Effector memory CD8-positive, alpha-beta T cell (primary cell): ENCODE measurements around the gene CCDC88C.
A peak's percentile ranks its signal among the peaks of the same experiment; 100 is the strongest.

Source experiments
- ATAC-seq: fragments of 150-1000 bp; cut with Tn5 transposase; replicated peaks from 2 replicates; pipeline ENCODE4 v1.10.0; 2021; ENCODE audit warnings: mild to moderate bottlenecking, moderate library complexity
- DNase-seq, 3 experiments: peaks; one replicate each; pipeline ENCODE4 v3.0.0; 2021
- H3K27ac Mint-ChIP-seq, 2 donors: one replicate each; pipeline ENCODE4 v1.8.0; 2022; ENCODE audit warnings: mild to moderate bottlenecking in 2 of 2, mixed read lengths in 2 of 2, moderate library complexity in 2 of 2
- H3K27me3 Mint-ChIP-seq, 2 donors: one replicate each; pipeline ENCODE4 v1.8.0; 2022; ENCODE audit warnings: mixed read lengths in 2 of 2
- H3K36me3 Mint-ChIP-seq: one replicate; pipeline ENCODE4 v1.8.0; 2022; ENCODE audit warnings: mild to moderate bottlenecking, moderate library complexity, mixed read lengths; ENCODE audit not compliant: insufficient read depth
- H3K4me1 Mint-ChIP-seq, 2 donors: one replicate each; pipeline ENCODE4 v1.8.0; 2022; ENCODE audit warnings: low read depth in 2 of 2, mixed read lengths in 2 of 2
- H3K4me3 Mint-ChIP-seq, 2 donors: one replicate each; pipeline ENCODE4 v1.8.0; 2022; ENCODE audit warnings: mild to moderate bottlenecking in 2 of 2, mixed read lengths in 2 of 2, moderate library complexity in 2 of 2
- H3K9me3 Mint-ChIP-seq, 2 donors: one replicate each; pipeline ENCODE4 v1.8.0; 2022; ENCODE audit warnings: mixed read lengths in 2 of 2

CCDC88C gene

DNA sequence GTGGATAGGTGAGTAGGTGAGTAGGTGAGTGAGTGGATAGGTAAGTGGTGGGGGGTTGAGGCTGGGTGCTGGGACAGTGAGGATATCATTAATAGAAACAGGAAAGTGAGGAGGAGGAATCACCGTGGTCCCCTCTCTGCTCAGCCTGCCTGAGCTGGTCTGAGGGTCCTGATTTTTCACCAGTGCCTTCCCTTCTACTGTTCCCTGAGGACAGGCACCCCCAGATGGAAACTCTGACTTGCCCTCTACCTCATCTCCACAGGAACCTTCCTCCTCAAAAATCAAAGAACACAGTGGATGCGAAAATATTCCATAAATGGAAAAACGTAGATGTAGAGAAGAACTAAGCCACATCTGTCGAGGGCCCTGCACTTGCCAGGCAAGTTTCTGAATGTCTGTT, 175.0 kb downstream of the CCDC88C start:
- Mint-ChIP-seq H3K4me3 (peak overlapping the region; percentile 86 to 89), H3K9me3 (no peaks in the 10 kb centered on the region), H3K27me3 (no peaks in the 10 kb centered on the region), H3K36me3 (peaks cover 55% of the 10 kb centered on the region), H3K4me1 (peaks cover 76 to 88% of the 10 kb centered on the region in 2 donors), H3K27ac (peak overlapping the region; percentile 91 to 94)
- no peak for DNase-seq
- ATAC-seq: no peak

DNA sequence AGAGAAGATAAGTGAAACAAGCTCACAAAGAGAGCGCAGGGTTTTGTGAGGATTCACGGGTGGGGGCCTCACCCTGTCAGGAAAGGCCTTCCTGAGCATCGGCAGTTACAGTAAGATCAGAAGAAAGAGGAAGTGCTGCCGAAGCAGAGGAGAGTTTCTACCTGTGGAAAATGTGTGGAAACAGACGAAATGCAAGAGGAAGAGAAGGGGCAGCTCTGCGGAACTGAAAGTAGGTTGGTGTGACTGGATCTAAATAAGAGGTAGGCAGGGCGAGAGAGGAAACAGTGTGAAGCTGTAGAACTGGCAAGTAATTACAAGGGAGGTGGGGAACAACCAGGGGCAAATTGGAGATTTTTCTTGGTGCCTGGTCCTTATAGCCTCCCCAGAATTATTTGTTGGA, 175.8 kb downstream of the CCDC88C start:
- H3K9me3 Mint-ChIP-seq: no peaks in the 10 kb centered on the region
- H3K4me1 Mint-ChIP-seq: peaks cover 75 to 84% of the 10 kb centered on the region in 2 donors
- H3K27me3 Mint-ChIP-seq: no peaks in the 10 kb centered on the region
- peaks cover 58% of the 10 kb centered on the region for H3K36me3 Mint-ChIP-seq
- DNase-seq: peak in 1 of 3 experiments; percentile 18
- ATAC-seq: peak; percentile 10
- H3K4me3 Mint-ChIP-seq: peak overlapping the region; percentile 86 to 89
- peak overlapping the region; percentile 91 to 94 for H3K27ac Mint-ChIP-seq

DNA sequence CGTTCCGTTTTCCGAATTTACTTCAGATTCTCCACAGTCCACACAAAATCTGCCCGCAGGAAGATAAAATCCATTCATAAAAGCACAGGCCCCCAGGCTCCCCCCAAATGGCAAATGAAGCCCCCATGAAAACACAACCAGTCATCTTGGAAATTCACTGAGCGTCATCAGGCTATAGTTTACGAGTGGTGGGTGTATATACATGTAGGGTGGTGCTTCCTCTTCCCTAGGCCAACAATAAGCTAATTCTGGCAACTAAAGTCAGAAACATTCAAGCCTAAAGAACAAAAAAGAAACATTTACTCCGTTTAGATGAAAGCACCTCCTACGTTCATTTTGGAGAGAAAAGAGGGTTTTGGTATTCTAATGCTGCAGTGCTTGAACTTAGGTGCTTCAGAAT, 179.0 kb downstream of the CCDC88C start:
- Mint-ChIP-seq H3K27ac (peak overlapping the region; percentile 79 to 94), H3K9me3 (no peaks in the 10 kb centered on the region), H3K27me3 (no peaks in the 10 kb centered on the region), H3K4me3 (peak overlapping the region; percentile 64 to 86), H3K4me1 (peaks cover 63 to 76% of the 10 kb centered on the region in 2 donors), H3K36me3 (peaks cover 49% of the 10 kb centered on the region)
- no peak for ATAC-seq
- DNase-seq: no peak

DNA sequence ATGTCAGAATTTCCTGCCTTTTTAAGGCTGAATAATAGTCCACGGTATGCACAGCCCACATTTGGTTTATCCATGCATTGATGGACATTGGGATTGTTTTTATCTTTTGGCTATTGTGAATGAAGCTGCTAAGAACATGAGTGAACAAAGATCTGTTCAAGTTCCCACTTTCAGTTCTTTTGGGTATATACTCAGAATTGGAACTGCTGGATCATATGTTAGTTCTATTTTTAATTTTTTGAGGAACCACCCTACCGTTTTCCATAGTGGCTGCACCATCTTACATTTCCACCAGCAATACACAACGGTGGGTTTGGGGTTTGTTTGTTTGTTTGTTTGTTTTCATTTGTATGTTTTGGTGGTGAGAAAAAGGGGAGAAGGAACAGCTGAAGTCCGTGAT, 179.5 kb downstream of the CCDC88C start:
- H3K27ac Mint-ChIP-seq: peak overlapping the region; percentile 79 to 94
- DNase-seq (no peak), ATAC-seq (no peak)
- peaks cover 57 to 75% of the 10 kb centered on the region in 2 donors for H3K4me1 Mint-ChIP-seq
- H3K27me3 Mint-ChIP-seq: no peaks in the 10 kb centered on the region
- peak overlapping the region in 1 of 2 donors; percentile 86 for H3K4me3 Mint-ChIP-seq
- peaks cover 43% of the 10 kb centered on the region for H3K36me3 Mint-ChIP-seq
- no peaks in the 10 kb centered on the region for H3K9me3 Mint-ChIP-seq

DNA sequence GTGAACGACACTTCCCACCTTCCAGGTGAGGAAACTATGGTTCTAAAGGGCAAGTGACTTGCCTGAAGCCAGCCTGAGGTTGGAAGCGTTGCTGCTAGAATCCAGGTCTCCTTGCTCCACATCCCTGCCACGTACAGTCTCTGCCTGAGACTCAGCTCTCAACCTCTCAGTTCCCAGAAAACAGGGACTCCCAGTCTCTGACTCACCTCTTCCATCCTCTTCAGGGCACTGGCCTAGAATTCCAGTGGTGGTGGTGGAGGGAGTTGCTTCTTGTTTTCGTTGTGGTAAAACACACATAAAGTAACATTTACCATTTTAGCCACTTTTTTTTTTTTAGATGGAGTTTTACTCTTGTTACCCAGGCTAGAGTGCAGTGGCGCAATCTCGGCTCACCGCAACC, 180.4 kb downstream of the CCDC88C start:
- H3K36me3 Mint-ChIP-seq: peaks cover 35% of the 10 kb centered on the region
- peak overlapping the region in 1 of 2 donors; percentile 94 for H3K27ac Mint-ChIP-seq
- H3K4me3 Mint-ChIP-seq: no peak overlapping the region
- peaks cover 55 to 71% of the 10 kb centered on the region in 2 donors for H3K4me1 Mint-ChIP-seq
- no peaks in the 10 kb centered on the region for H3K27me3 Mint-ChIP-seq
- ATAC-seq: no peak
- DNase-seq: no peak
- no peaks in the 10 kb centered on the region for H3K9me3 Mint-ChIP-seq

DNA sequence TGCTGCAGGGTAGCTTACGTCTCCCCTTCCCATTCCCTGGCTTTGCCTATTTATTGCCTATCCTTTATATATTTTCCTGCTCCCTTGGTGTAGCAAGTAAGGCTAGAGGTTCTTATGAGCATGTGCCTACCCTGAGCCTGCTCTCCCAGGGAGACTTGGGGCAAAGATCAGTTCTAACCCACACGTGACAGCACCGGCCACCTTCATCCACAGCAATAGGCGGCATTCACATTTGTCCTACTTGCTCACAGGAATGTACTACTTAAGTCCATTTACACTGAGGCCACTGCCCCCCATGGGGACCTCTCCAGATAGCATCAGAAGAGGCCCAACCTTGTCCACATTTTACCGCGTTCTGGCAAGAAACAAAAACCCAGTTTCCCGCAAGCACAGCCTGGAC, 181.8 kb downstream of the CCDC88C start:
- peaks cover 53 to 69% of the 10 kb centered on the region in 2 donors for H3K4me1 Mint-ChIP-seq
- H3K4me3 Mint-ChIP-seq: peak overlapping the region in 1 of 2 donors; percentile 14
- DNase-seq: no peak
- no peaks in the 10 kb centered on the region for H3K27me3 Mint-ChIP-seq
- H3K27ac Mint-ChIP-seq: peak overlapping the region; percentile 44 to 95
- H3K36me3 Mint-ChIP-seq: peaks cover 28% of the 10 kb centered on the region
- no peaks in the 10 kb centered on the region for H3K9me3 Mint-ChIP-seq
- ATAC-seq: no peak

DNA sequence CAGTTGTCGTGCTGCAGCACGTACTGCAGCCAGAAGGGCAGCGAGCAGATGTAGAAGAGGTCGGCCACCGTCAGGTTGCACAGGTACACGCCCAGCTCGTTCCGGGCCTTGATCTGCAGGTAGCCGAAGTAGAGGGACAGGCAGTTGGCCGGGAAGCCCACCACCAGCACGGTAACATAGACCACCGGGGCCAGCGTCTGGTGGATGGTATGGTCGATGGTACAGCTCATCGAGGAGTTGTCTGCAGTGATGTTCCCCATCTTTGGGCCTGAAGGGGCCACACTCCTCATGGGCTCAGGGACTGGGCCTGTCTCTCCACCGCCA, 182.9 kb downstream of the CCDC88C start:
- Mint-ChIP-seq H3K4me1 (peaks cover 55 to 71% of the 10 kb centered on the region in 2 donors), H3K4me3 (no peak overlapping the region), H3K9me3 (no peaks in the 10 kb centered on the region), H3K27ac (peak overlapping the region; percentile 15 to 95), H3K27me3 (no peaks in the 10 kb centered on the region), H3K36me3 (peaks cover 29% of the 10 kb centered on the region)
- DNase-seq (no peak), ATAC-seq (no peak)

DNA sequence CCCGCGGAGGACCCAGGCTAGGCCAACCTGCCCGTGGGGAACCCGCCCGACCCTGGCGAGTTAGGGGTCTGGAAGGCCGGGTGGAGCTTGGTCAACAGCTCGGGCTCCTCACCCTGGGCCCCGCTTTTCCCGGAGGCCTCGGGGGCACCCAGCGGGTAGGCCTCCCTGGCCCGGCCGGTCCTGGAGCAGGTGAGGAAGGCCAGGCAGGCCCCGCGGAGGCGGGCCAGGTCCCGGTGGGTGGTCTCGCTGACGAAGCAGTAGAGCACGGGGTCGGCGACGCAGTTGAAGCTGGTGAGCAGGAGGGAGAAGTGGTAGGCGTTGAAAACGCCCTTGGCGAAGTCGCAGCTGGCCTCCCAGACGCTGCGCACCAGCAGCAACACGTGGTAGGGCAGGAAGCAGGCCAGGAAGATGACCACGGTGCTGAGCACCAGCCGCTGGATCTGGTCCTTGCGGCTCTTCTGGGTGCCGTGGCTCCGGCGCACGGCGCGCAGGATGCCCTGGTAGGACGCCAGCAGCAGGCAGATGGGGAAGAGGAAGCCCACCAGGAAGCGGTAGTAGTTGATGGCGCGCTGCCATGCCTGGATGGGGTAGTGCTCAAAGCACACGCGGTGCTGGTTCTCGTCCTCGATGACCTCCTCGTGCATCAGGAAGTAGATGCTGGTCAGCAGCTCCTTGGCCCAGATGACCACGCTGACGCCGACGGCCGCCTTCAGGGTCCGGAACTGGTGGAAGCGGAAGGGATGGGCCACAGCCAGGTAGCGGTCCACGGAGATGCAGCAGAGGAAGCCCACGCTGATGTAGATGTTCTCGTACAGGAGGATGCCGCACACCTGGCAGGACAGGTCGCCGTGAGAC, 183.5 kb downstream of the CCDC88C start:
- Mint-ChIP-seq H3K27ac (peak overlapping the region; percentile 15 to 95), H3K27me3 (no peaks in the 10 kb centered on the region), H3K4me1 (peaks cover 57 to 71% of the 10 kb centered on the region in 2 donors), H3K4me3 (no peak overlapping the region), H3K9me3 (no peaks in the 10 kb centered on the region), H3K36me3 (peaks cover 35% of the 10 kb centered on the region)
- ATAC-seq: no peak
- DNase-seq: no peak

DNA sequence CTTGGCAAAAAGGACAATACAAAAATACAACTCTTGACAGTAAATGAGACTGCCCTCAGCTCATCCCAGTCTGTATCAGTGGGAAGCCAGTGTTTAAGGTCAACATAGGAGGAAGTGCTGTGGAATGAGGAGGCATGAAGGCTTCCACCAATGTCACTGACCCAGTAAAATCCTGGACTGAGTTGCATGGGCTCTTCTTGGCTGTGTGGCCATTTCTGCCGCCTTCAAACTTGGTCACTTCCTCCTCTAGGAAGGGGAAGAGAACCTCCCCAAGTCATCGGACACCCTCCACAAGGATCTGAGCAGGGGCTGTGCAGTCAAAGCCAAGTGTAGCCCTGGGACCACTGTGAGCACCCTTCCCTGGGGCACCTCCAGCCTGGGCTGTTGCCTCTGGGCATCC, 185.0 kb downstream of the CCDC88C start:
- H3K36me3 Mint-ChIP-seq: peaks cover 42% of the 10 kb centered on the region

DNA sequence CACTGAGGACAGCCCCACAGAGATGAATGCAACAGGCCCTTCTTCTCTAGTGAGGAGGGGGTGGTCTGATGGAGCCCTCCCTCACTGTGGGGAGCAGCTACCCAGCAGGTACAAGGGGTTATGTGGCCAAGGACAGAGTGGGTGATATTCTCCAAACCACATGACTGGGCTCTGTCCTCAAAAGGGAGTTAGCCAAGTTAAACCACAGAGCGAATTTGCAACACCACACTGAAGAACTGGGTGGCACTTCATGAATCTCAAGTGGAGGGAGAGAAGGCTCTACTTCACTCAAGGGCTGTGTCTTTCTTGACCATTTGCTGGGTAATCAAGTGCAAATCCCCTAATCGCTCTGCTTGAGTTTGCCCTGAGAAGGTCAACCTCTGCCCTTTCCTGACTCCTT, 185.6 kb downstream of the CCDC88C start:
- H3K9me3 Mint-ChIP-seq: no peaks in the 10 kb centered on the region
- DNase-seq (no peak), ATAC-seq (no peak)
- H3K36me3 Mint-ChIP-seq: peaks cover 39% of the 10 kb centered on the region
- peaks cover 64 to 74% of the 10 kb centered on the region in 2 donors for H3K4me1 Mint-ChIP-seq
- H3K27me3 Mint-ChIP-seq: no peaks in the 10 kb centered on the region
- H3K27ac Mint-ChIP-seq: peak overlapping the region; percentile 95 to 99
- H3K4me3 Mint-ChIP-seq: peak overlapping the region; percentile 77 to 82

More for the DNA sequence above, 185.0 kb downstream of the CCDC88C start:
- Mint-ChIP-seq H3K9me3 (no peaks in the 10 kb centered on the region), H3K4me1 (peaks cover 63 to 70% of the 10 kb centered on the region in 2 donors), H3K4me3 (peak overlapping the region; percentile 77 to 82), H3K27me3 (no peaks in the 10 kb centered on the region), H3K27ac (peak overlapping the region; percentile 95 to 99)
- no peak for DNase-seq
- ATAC-seq: no peak

DNA sequence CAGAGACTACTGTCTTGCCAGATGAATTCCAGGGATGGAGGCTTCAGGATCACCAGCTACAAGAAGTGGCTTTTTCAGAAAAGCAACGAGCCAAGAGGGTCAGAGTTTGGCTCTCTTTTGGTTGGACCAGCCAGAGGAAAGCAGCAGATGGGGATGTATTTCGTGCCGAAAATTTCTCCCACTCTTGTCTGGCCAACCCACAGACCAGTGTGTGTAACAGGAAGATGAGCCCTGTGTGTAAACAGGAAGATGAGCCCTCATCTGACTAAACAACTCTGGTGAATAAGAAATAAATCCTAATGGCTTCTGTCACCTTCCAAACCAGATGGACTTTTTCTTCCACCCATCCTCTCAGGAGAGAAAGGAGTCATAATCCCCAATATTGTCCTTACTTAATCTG, 186.2 kb downstream of the CCDC88C start:
- no peak for DNase-seq
- Mint-ChIP-seq H3K4me1 (peaks cover 70 to 78% of the 10 kb centered on the region in 2 donors), H3K36me3 (peaks cover 37% of the 10 kb centered on the region), H3K27me3 (no peaks in the 10 kb centered on the region), H3K9me3 (no peaks in the 10 kb centered on the region), H3K4me3 (peak overlapping the region; percentile 77 to 82), H3K27ac (peak overlapping the region; percentile 95 to 99)
- ATAC-seq: no peak

DNA sequence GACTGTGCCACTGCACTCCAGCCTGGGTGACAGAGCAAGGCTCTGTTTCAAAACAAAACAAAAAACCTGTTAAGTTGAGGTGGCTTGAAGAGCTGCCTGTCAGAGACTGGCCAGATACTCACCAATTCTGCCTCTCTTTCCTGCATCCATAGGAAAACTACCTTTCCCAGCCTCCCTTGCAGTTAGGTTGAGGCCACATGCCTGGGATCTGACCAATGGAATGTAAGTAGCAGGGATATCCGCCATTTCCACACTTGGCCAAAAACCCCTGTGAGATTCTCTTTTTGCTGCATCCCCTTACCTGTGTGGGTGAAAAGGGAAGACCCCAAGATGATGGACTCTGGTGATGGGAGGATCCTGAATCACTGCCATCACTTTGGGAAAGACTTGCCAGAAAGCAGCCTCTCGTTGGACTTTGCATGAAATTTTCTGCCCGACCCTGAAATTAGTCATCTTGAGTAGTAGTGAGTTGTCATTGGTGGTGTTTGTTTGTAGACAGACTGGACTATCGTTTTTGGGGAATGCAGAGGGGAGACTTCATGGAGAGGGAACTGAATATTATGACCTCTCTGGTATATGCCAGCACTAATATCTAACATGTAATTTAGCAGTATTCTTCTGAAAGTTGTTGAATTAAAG, 187.1 kb downstream of the CCDC88C start:
- Mint-ChIP-seq H3K4me1 (peaks cover 80% of the 10 kb centered on the region in 2 donors), H3K27ac (peak overlapping the region; percentile 95 to 99), H3K4me3 (peak overlapping the region; percentile 77 to 82), H3K27me3 (no peaks in the 10 kb centered on the region), H3K9me3 (no peaks in the 10 kb centered on the region), H3K36me3 (peaks cover 37% of the 10 kb centered on the region)
- no peak for DNase-seq
- peak; percentile 14 for ATAC-seq

DNA sequence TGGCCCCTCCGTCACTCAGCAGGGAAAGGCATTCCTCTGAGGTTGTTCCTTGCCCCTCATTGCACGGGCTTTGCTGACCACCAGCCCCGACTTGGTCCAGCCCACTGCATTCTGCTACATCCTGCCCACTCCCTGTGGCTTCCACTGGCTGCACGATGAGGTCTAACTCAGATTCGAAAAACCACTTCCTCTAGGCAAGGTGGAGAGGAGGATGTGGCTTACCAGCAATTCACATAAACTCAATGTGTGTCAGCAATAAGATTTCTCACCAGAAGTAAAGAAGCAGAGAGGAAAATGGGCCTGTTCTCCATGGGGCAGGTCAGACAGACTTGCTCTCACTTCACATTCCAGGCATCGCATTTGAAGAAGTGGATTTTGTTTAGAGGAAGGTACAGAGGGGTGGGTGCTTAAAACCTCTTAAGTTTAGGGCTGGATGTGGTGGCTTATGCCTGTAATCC, 187.8 kb downstream of the CCDC88C start:
- peak; percentile 62 for ATAC-seq
- peaks cover 34% of the 10 kb centered on the region for H3K36me3 Mint-ChIP-seq
- H3K4me3 Mint-ChIP-seq: peak overlapping the region; percentile 77 to 82
- H3K9me3 Mint-ChIP-seq: no peaks in the 10 kb centered on the region
- DNase-seq: peak; percentile 65 to 73 (median 71)
- H3K27ac Mint-ChIP-seq: peak overlapping the region; percentile 95 to 99
- H3K27me3 Mint-ChIP-seq: no peaks in the 10 kb centered on the region
- H3K4me1 Mint-ChIP-seq: peaks cover 84 to 87% of the 10 kb centered on the region in 2 donors

DNA sequence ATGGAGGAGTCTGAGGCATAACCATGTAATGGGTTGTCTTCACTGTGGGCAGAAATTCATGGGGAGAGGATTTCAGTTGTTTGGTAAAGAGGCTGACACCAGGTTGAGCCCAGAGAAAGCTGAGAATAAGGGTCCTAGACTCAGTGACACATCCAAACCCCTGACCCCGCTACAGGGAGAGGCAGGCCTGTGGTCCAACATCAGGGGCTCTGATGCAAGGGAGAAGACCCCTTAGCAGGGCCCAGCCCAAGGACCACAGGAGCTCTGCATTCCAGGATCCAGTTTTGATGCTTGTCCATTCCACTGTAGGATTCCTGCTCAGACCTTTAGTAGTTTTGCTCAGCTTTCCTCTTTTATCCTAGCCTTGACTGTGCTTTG, 188.6 kb downstream of the CCDC88C start:
- Mint-ChIP-seq H3K4me3 (peak overlapping the region; percentile 77 to 82), H3K27ac (peak overlapping the region; percentile 95 to 99), H3K4me1 (peaks cover 80 to 82% of the 10 kb centered on the region in 2 donors), H3K27me3 (no peaks in the 10 kb centered on the region), H3K36me3 (peaks cover 30% of the 10 kb centered on the region), H3K9me3 (no peaks in the 10 kb centered on the region)
- no peak for ATAC-seq
- no peak for DNase-seq
